Spleen (tissue), 7 donors: ENCODE measurements around the gene THRA.

Experiments used
- POLR2AphosphoS5 ChIP-seq, 3 donors: sonication (generic); formaldehyde crosslinking; IDR thresholded peaks; one replicate each; pipeline ENCODE4 v1.5.1; 2017; ENCODE audit warnings: antibody characterized with exemption in 3 of 3
- TF ChIP-seq, protein P1 (sequence below), 11 experiments: fragments of 200-600 bp in 7 of 11; fragments of 450-650 bp in 4 of 11; sonication (generic) in 4 of 11; IDR thresholded peaks in 8 of 11; conservative IDR thresholded peaks in 3 of 11; 1 replicate in 7 of 11; 2 replicates in 4 of 11; pipeline versions ENCODE4 v1.4.0 to v1.8.0; 2016 to 2021; ENCODE audit warnings: antibody characterized with exemption in 11 of 11, inconsistent platforms in 4 of 11, mild to moderate bottlenecking in 1 of 11
- donor health status: DM: no; HTN: no; CAD: no; lungs with moderate emphysema.
- donor health status: DM: no; HTN: no; CAD: no.
- donor health status: DM: no; HTN: no; CAD: no.

DNA sequence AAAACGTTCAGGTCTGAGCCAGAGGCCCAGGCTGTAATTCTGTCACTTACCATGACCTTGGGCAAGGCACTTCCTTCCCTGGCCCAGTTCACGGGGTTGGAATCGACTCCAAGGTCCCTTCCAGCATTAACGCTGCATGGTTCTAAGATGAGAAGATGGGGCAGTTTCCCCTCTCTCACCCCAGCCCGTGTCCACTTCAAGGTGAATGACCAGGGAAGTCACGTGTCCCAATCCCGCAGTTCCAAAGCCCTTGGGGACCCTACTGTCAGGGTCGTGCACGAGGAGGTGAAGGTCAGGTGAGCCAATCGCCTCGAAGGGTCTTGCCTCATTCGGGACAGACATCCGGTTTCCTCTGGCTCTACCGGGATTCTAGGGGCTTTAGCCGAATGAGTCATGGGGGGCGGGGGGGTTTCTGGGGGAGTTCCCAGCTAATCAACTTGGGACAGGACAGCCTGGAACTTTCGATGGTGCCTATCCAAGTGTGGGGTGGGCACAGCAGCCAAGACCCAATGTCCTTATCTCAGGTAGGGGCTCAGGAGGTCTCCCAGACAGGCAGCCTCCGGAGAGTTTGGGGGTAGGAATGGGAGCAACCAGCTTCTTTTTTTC, 48.3 kb upstream of the THRA start:
- TF ChIP-seq, protein P1, sequence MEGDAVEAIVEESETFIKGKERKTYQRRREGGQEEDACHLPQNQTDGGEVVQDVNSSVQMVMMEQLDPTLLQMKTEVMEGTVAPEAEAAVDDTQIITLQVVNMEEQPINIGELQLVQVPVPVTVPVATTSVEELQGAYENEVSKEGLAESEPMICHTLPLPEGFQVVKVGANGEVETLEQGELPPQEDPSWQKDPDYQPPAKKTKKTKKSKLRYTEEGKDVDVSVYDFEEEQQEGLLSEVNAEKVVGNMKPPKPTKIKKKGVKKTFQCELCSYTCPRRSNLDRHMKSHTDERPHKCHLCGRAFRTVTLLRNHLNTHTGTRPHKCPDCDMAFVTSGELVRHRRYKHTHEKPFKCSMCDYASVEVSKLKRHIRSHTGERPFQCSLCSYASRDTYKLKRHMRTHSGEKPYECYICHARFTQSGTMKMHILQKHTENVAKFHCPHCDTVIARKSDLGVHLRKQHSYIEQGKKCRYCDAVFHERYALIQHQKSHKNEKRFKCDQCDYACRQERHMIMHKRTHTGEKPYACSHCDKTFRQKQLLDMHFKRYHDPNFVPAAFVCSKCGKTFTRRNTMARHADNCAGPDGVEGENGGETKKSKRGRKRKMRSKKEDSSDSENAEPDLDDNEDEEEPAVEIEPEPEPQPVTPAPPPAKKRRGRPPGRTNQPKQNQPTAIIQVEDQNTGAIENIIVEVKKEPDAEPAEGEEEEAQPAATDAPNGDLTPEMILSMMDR (IDR thresholded peaks at IDR 0.05 in 8 of 11, conservative IDR thresholded peaks at IDR 0.05 in 3 of 11) = no peak
- no peak for TF ChIP-seq POLR2AphosphoS5 (IDR thresholded peaks at IDR 0.05)
